Measurements from ENCODE around the gene PIK3CD.
"Not testable (repeated sequence)": the region's sequence is repeated elsewhere in the genome, so short reads cannot be mapped to it uniquely, and the experiment has no call there.

Gene PIK3CD

GRCh38 chr1:9690440-9691107 is 39.0 kb downstream of the PIK3CD start:
- DNase-seq = no peak

- no peak for DNase-seq
Measured at GRCh38 chr1:9691108-9691445, 39.5 kb downstream of the PIK3CD start.

- DNase-seq = no peak
Measured at GRCh38 chr1:9691691-9692090, 40.2 kb downstream of the PIK3CD start.

GRCh38 chr1:9696793-9697192 is 45.3 kb downstream of the PIK3CD start:
- DNase-seq = no peak

- no peak for DNase-seq
Measured at GRCh38 chr1:9699361-9699760, 47.8 kb downstream of the PIK3CD start.

- DNase-seq = no peak
Measured at GRCh38 chr1:9700340-9700739, 48.8 kb downstream of the PIK3CD start.

GRCh38 chr1:9701665-9702064 is 50.1 kb downstream of the PIK3CD start:
- DNase-seq = no peak

- no peak for DNase-seq
Measured at GRCh38 chr1:9703165-9703509, 51.6 kb downstream of the PIK3CD start.

- no peak for DNase-seq
Measured at GRCh38 chr1:9703681-9704080, 52.1 kb downstream of the PIK3CD start.

GRCh38 chr1:9705337-9706093 is 54.0 kb downstream of the PIK3CD start:
- DNase-seq = no peak

- no peak for DNase-seq
Measured at GRCh38 chr1:9706178-9706577, 54.6 kb downstream of the PIK3CD start.

- no peak for DNase-seq
Measured at GRCh38 chr1:9710037-9710436, 58.5 kb downstream of the PIK3CD start.

- no peak for DNase-seq
Measured at GRCh38 chr1:9711466-9712020, 60.0 kb downstream of the PIK3CD start.

GRCh38 chr1:9712767-9713166 is 61.2 kb downstream of the PIK3CD start:
- DNase-seq = not testable (repeated sequence)

- no peak for DNase-seq
Measured at GRCh38 chr1:9714257-9714718, 62.8 kb downstream of the PIK3CD start.

GRCh38 chr1:9715536-9716226 is 64.2 kb downstream of the PIK3CD start:
- DNase-seq = no peak

- DNase-seq = no peak
Measured at GRCh38 chr1:9716404-9717192, 65.1 kb downstream of the PIK3CD start.

GRCh38 chr1:9717193-9718005 is 65.9 kb downstream of the PIK3CD start:
- DNase-seq = no peak

- no peak for DNase-seq
Measured at GRCh38 chr1:9718006-9718680, 66.6 kb downstream of the PIK3CD start.

GRCh38 chr1:9719978-9720722 is 68.6 kb downstream of the PIK3CD start:
- DNase-seq = no peak

All from NCI-H187 (cell line).